Activated CD8-positive, alpha-beta memory T cell treated with anti-CD3 and anti-CD28 coated beads, Interleukin-2, amount 10 ng/mL, durations not matched to agents 7 days and 5 days (primary cell): Measurements from ENCODE around the gene HRAS. TPM values are rescaled to one million over a fixed set of nuclear protein-coding genes. Genes with fewer than 3 reads are reported as not detected.
A peak's percentile ranks its signal among the peaks of the same experiment; 100 is the strongest.

ENCODE experiments used
- ATAC-seq: fragments of 150-1000 bp; cut with Tn5 transposase; one replicate; pipeline ENCODE4 v1.10.0; 2021; ENCODE audit warnings: moderate library complexity
- CTCF ChIA-PET: fragments of 350-600 bp; sonication (Branson Sonifier 250); formaldehyde crosslinking; loops from one replicate; lab custom pipeline; 2021; ENCODE audit warnings: antibody characterized with exemption; lab: Charles Lee
- DNase-seq: peaks from one replicate; pipeline ENCODE4 v3.0.0-alpha.2; 2020
- H3K27ac Mint-ChIP-seq: one replicate; pipeline ENCODE4 v1.8.0; 2021; ENCODE audit warnings: mild to moderate bottlenecking, mixed read lengths
- H3K27me3 Mint-ChIP-seq: one replicate; pipeline ENCODE4 v1.8.0; 2021; ENCODE audit warnings: mixed read lengths
- H3K36me3 Mint-ChIP-seq: one replicate; pipeline ENCODE4 v1.8.0; 2021; ENCODE audit warnings: mild to moderate bottlenecking, mixed read lengths
- H3K4me1 Mint-ChIP-seq: one replicate; pipeline ENCODE4 v1.8.0; 2021; ENCODE audit warnings: mixed read lengths
- H3K4me3 Mint-ChIP-seq: one replicate; pipeline ENCODE4 v1.8.0; 2021; ENCODE audit warnings: mild to moderate bottlenecking, moderate library complexity, mixed read lengths
- H3K9me3 Mint-ChIP-seq: one replicate; pipeline ENCODE4 v1.8.0; 2022; ENCODE audit warnings: low read depth, mixed read lengths
- total RNA-seq, 2 experiments: library from RNA; stranded (reverse); gene quantifications; one replicate each; pipeline ENCODE4 v1.2.3, GENCODE V29; 2021

HRAS gene
- total RNA-seq, 2 experiments from 2014 or later = 50.7 to 53.8 TPM

GRCh38 chr11:555227-555779 is 19.9 kb upstream of the HRAS start:
- no peak for DNase-seq
- CTCF ChIA-PET = interaction anchor here (0.6 to 8.3 kb wide), 26 partner anchors 8 to 205 kb away, joined by 3 to 150 read pairs (median 4); partner anchors contain the start of genes DEAF1, HRAS, IRF7 and PHRF1
- Mint-ChIP-seq H3K36me3 (no peaks in the 10 kb centered on the region), H3K4me1 (peaks cover 6% of the 10 kb centered on the region), H3K4me3 (no peak overlapping the region), H3K27me3 (peaks cover 18% of the 10 kb centered on the region), H3K9me3 (no peaks in the 10 kb centered on the region), H3K27ac (no peak overlapping the region)
- peak; percentile 9 for ATAC-seq

DNA sequence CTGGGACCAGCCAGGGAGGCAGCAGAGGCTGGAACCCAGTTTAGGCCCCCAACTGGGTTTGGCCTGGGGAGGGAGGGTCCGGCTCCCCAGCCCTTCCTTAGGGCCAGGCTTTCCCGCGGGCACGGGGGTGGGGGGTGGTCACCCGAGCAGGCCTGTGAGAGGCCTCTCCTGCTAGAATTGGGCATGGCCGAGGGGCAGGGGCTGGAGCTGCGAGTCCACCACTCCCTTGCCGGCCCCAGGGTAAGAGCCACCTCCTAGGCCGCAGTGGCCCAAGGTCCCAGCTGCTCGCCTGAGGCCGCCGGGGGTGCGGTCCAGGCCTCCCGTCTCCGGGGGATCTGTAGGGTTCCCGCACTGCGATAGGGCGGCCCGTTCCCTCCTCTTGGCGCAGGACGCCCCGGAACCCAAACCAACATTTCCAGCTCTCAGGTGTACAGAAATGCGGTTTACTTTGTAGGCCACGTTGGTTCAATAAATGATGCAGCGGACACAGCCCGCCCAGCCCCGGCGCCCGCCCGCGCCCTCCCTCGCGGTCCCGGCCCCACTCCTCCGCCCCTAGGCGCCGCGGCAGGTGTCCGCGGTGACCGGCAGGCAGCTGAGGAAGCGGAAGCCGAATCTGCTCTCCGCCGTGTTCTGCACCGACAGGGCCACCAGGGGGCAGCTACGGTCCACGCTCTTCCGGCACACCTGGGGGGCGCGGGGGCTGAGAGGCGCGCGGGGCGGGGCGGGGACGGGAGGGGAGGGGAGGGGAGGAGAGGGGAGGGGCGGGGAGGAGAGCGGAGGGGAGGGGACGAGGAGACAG is 19.3 kb upstream of the HRAS start:
- CTCF ChIA-PET = interaction anchor here (0.6 to 8.3 kb wide), 35 partner anchors 9 to 211 kb away, joined by 3 to 150 read pairs (median 4); partner anchors contain the start of genes DEAF1, HRAS, IRF7 and PHRF1
- Mint-ChIP-seq H3K4me3 (peak overlapping the region; percentile 9), H3K27ac (no peak overlapping the region), H3K4me1 (peaks cover 1% of the 10 kb centered on the region), H3K9me3 (no peaks in the 10 kb centered on the region), H3K36me3 (no peaks in the 10 kb centered on the region), H3K27me3 (peaks cover 18% of the 10 kb centered on the region)
- ATAC-seq (peak; percentile 83), DNase-seq (peak; percentile 82)

DNA sequence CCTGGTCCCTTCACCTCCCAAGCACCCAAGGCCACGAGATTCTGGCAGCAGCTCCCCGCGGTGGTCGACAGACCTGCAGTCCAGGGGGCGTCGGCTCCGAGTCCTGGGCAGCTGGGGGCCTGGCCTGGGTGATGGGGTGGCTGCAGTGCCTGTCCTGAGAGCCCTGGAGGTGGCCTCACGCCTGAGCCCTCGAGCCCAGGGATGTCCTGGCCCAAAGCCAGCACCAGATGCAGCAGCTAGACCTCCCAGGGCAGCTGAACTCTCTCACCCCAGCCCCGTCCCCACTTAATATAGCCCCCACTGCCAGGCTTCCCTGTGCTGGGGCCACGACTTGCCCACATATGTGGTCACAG is 18.6 kb upstream of the HRAS start:
- H3K27ac Mint-ChIP-seq = no peak overlapping the region
- H3K9me3 Mint-ChIP-seq = no peaks in the 10 kb centered on the region
- no peak for DNase-seq
- ATAC-seq = no peak
- peaks cover 17% of the 10 kb centered on the region for H3K27me3 Mint-ChIP-seq
- CTCF ChIA-PET = interaction anchor here (1.0 to 8.3 kb wide), 11 partner anchors 14 to 212 kb away, joined by 3 to 150 read pairs (median 7); partner anchors contain the start of genes DEAF1, IRF7, PHRF1 and TMEM80
- H3K4me3 Mint-ChIP-seq = no peak overlapping the region
- H3K4me1 Mint-ChIP-seq = peaks cover 1% of the 10 kb centered on the region
- no peaks in the 10 kb centered on the region for H3K36me3 Mint-ChIP-seq

DNA sequence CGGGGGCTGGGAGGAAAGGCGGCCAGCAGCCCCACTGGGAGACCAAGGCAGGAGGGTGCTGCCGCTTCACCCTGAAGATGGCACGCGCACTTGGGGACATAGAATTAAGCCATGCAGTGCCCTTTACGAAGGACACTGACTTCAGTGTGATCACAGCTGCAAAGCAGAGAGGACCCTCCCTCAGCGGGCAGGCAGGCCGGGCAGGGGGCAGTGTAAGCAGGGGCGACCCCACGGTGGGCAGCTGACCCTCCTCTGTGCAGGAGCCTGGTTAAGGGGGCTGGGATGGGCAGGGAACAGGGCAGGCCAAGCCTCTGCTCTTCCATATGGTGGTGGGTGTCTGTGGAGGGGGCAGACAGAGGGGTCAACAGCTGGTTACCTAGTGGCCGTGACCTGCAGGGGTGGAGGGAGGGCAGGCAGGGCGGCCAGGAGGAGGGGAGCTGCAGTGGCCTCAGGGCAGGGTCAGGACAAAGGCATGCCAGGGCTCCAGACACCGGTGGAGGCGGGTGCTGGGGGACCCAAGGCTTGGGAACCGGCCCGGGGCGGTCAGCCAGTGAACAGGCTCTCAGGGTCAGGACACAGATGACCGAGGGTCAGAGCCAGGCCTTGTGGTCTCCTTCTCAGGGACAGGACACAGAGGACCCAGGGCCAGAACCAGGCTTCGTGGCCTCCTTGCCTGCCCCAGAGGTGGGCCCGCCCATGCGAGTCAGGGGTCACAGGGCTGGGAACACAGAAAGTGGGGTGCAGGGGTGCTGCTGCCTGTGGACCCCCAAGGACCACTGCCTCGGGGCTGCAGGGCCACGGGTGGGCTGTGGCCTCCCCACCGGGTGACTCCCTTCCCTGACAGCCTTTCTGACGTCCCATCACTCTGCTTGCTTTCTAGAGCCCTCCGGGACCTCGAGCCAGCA is 18.0 kb upstream of the HRAS start:
- H3K9me3 Mint-ChIP-seq = no peaks in the 10 kb centered on the region
- no peak for DNase-seq
- CTCF ChIA-PET = interaction anchor here (1.0 to 8.3 kb wide), 7 partner anchors 15 to 213 kb away, joined by 3 to 150 read pairs (median 7); partner anchors contain the start of genes DEAF1, PHRF1 and TMEM80
- H3K27me3 Mint-ChIP-seq = peaks cover 16% of the 10 kb centered on the region
- H3K36me3 Mint-ChIP-seq = no peaks in the 10 kb centered on the region
- H3K4me3 Mint-ChIP-seq = no peak overlapping the region
- H3K27ac Mint-ChIP-seq = no peak overlapping the region
- no peak for ATAC-seq
- peaks cover 1% of the 10 kb centered on the region for H3K4me1 Mint-ChIP-seq

DNA sequence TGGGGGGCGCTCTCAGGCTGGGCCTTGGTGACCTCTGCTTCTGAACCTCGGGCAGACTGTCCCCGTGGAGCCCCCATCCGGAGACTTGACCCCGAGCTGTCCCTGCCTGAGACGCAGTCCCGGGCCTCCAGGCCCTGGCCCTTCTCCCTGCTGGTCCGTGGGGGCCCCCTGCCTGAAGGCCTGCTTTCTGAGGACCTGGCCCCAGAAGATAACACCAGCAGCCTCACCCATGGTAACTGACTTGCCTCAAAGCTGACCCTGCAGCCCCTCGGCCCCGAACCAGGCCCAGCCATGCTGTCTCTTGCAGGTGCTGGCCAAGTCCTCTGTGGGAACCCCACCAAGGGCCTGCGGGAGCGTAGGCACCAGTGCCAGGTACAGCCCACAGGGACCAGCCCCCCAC is 16.2 kb upstream of the HRAS start:
- Mint-ChIP-seq H3K36me3 (no peaks in the 10 kb centered on the region), H3K4me1 (peaks cover 1% of the 10 kb centered on the region), H3K27me3 (peaks cover 4% of the 10 kb centered on the region), H3K9me3 (no peaks in the 10 kb centered on the region), H3K27ac (no peak overlapping the region), H3K4me3 (no peak overlapping the region)
- no peak for DNase-seq
- ATAC-seq = no peak
- CTCF ChIA-PET = interaction anchor here (1.2 to 8.3 kb wide), 2 partner anchors 16 to 172 kb away, joined by 3 to 150 read pairs; partner anchors contain the start of gene HRAS

DNA sequence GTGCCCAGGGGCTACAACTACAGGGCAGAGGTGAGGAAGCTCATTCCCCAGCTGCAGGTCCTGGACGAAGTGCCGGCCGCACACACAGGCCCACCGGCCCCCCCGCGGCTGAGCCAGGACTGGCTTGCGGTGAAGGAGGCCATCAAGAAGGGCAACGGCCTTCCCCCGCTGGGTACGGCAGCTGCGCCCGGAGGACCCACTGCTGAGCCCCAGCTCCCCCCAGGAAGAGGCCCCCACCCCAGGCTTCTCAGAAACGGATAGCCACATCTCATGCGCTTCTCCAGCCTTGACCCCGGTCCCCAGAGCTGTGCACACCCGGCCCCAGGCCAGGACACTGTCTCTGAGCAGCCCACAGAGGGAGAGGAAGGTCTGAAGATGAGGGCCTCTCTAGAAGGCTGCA is 15.8 kb upstream of the HRAS start:
- no peaks in the 10 kb centered on the region for H3K4me1 Mint-ChIP-seq
- no peak overlapping the region for H3K4me3 Mint-ChIP-seq
- H3K27ac Mint-ChIP-seq = no peak overlapping the region
- CTCF ChIA-PET = interaction anchor here (1.2 to 8.3 kb wide), 2 partner anchors 15 to 173 kb away, joined by 3 to 150 read pairs; partner anchors contain the start of gene HRAS
- H3K9me3 Mint-ChIP-seq = no peaks in the 10 kb centered on the region
- no peaks in the 10 kb centered on the region for H3K36me3 Mint-ChIP-seq
- ATAC-seq (no peak), DNase-seq (no peak)
- no peaks in the 10 kb centered on the region for H3K27me3 Mint-ChIP-seq

GRCh38 chr11:550746-551085 is 15.3 kb upstream of the HRAS start:
- H3K27ac Mint-ChIP-seq = no peak overlapping the region
- CTCF ChIA-PET = interaction anchor here (1.2 to 8.3 kb wide), 2 partner anchors 15 to 173 kb away, joined by 3 to 150 read pairs; partner anchors contain the start of gene HRAS
- no peaks in the 10 kb centered on the region for H3K4me1 Mint-ChIP-seq
- no peaks in the 10 kb centered on the region for H3K36me3 Mint-ChIP-seq
- no peak overlapping the region for H3K4me3 Mint-ChIP-seq
- H3K27me3 Mint-ChIP-seq = no peaks in the 10 kb centered on the region
- ATAC-seq (no peak), DNase-seq (no peak)
- H3K9me3 Mint-ChIP-seq = no peaks in the 10 kb centered on the region

DNA sequence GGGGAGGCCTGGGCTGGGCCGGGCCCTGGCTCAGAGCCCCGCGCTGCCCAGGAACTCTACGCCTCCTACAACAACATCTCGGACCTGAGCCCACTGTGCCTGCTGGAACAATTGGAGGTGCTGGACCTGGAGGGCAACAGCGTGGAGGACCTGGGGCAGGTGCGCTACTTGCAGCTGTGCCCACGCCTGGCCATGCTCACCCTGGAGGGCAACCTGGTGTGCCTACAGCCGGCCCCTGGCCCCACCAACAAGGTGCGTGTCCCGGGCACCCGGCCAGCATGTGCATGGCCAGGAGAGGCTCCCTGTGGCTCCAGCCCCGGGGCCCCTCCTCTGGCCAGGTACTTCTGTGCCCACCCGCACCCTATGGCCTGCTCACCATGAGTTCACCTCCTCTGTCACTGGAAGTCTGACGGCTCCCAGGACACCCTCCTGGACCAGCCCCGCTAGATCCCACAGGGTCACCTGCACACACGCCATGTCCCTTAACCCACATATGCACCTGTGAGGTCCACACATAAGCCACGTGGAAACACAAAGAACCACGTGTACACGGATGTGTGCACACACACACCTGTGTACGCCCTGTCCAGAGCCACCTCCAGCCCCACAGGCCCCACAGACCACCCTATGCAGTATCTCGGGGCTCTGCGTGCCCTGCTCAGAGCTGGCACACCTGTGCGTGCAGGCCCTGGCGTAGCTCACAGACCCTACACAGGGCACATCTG is 14.8 kb upstream of the HRAS start:
- DNase-seq (no peak), ATAC-seq (no peak)
- no peaks in the 10 kb centered on the region for H3K4me1 Mint-ChIP-seq
- no peaks in the 10 kb centered on the region for H3K36me3 Mint-ChIP-seq
- CTCF ChIA-PET = interaction anchor here (8.3 kb wide), 1 partner anchor 174 kb away, joined by 150 read pairs; no protein-coding TSS in a partner anchor
- H3K27ac Mint-ChIP-seq = no peak overlapping the region
- H3K4me3 Mint-ChIP-seq = no peak overlapping the region
- no peaks in the 10 kb centered on the region for H3K9me3 Mint-ChIP-seq
- H3K27me3 Mint-ChIP-seq = no peaks in the 10 kb centered on the region

DNA sequence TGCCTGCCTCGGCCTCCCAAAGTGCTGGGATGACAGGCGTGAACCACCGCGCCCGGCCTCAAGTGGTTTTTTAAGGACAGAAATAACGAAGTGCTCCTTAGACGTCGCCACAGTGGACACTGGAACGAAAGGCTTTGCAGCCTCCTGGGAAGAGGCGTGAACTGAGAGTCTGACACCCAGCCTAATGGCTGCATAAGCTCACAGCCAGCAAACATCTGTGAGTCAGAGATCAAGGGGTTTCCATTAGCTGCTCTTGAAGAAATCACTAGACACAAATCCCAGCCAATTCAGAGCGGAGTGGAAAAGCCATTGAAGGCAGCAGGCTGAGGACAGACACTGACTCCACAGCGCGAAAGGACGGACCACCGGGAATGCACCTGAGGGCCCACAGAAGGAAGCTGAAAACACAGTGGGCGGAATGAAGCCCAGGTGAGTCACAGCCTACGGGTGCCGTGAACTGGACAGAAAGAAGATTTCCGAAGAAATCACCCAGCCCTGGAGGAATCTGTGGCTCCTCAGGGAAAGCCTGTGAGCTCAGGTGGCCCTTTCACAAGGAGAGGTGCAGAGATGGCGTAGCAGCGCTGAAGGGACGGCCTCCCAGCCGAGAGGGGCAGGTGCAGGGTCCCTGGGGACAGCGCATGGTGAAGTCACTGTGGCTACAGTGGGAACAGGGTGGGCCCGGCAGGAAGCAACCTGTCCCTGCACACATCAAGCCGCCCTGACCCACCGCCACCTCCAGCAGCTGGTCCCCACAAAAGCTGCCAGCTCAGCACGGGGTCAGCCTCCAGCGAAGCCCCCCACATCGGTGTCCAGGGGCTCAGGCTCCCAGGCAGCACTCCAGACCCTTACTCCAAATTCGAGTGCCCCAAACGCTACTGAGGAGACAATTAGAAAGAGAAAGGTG is 13.6 kb upstream of the HRAS start:
- H3K4me3 Mint-ChIP-seq = no peak overlapping the region
- no peaks in the 10 kb centered on the region for H3K36me3 Mint-ChIP-seq
- CTCF ChIA-PET = interaction anchor here (2.4 kb wide), 1 partner anchor 13 kb away, joined by 5 read pairs; the partner anchor contains the start of gene HRAS
- no peak for DNase-seq
- ATAC-seq = no peak
- no peak overlapping the region for H3K27ac Mint-ChIP-seq
- no peaks in the 10 kb centered on the region for H3K9me3 Mint-ChIP-seq
- H3K4me1 Mint-ChIP-seq = no peaks in the 10 kb centered on the region
- H3K27me3 Mint-ChIP-seq = no peaks in the 10 kb centered on the region

DNA sequence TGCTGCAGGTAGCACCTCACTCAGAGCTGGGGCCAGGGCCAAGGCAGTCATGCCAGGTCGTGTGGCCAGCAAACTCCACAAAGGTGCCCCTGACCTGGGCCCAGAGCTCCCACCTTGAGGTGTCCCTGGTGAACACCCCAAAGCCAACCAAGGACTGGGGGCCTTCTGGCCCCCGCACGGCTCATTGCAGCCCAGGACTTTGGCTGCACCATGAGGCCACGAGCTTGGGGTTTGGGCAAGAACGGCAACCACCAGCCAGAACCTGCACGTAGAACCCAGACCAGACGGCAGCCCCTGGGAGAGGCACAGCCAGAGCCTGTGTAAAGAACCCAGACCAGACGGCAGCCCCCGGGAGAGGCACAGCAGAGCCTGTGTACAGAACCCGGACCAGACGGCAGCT is 9.8 kb upstream of the HRAS start:
- CTCF ChIA-PET = interaction anchor here (0.7 to 0.9 kb wide), 3 partner anchors 10 to 64 kb away, joined by 3 read pairs; no protein-coding TSS in a partner anchor
- no peak for DNase-seq
- Mint-ChIP-seq H3K27ac (no peak overlapping the region), H3K4me3 (no peak overlapping the region), H3K36me3 (no peaks in the 10 kb centered on the region), H3K27me3 (no peaks in the 10 kb centered on the region), H3K9me3 (no peaks in the 10 kb centered on the region), H3K4me1 (no peaks in the 10 kb centered on the region)
- ATAC-seq = no peak

- Mint-ChIP-seq H3K27me3 (no peaks in the 10 kb centered on the region), H3K36me3 (no peaks in the 10 kb centered on the region), H3K4me3 (no peak overlapping the region), H3K4me1 (no peaks in the 10 kb centered on the region), H3K9me3 (no peaks in the 10 kb centered on the region), H3K27ac (no peak overlapping the region)
- no peak for ATAC-seq
- no peak for DNase-seq
- CTCF ChIA-PET = interaction anchor here (0.7 kb wide), 1 partner anchor 64 kb away, joined by 3 read pairs; no protein-coding TSS in a partner anchor
These were observed 9.4 kb upstream of the HRAS start for GRCh38 chr11:544817-545166.
